OCI-LY1 (cell line): ENCODE data around the gene ZNF366.

ENCODE experiments used
- EZH2 ChIP-seq: fragments of 200-600 bp; sonication (generic), shearing (Covaris generic); IDR thresholded peaks from 2 replicates; pipeline ENCODE4 v1.8.0; 2017; ENCODE audit warnings: borderline replicate concordance, mixed run types, mild to moderate bottlenecking, antibody characterized with exemption, low read length, moderate library complexity, mixed read lengths
- TF ChIP-seq, protein P1 (sequence below): fragments of 200-600 bp; sonication (generic), shearing (Covaris generic); IDR thresholded peaks from 2 replicates; pipeline ENCODE4 v1.5.1; 2017; ENCODE audit warnings: mild to moderate bottlenecking, antibody characterized with exemption, low read length, moderate library complexity, mixed read lengths

DNA sequence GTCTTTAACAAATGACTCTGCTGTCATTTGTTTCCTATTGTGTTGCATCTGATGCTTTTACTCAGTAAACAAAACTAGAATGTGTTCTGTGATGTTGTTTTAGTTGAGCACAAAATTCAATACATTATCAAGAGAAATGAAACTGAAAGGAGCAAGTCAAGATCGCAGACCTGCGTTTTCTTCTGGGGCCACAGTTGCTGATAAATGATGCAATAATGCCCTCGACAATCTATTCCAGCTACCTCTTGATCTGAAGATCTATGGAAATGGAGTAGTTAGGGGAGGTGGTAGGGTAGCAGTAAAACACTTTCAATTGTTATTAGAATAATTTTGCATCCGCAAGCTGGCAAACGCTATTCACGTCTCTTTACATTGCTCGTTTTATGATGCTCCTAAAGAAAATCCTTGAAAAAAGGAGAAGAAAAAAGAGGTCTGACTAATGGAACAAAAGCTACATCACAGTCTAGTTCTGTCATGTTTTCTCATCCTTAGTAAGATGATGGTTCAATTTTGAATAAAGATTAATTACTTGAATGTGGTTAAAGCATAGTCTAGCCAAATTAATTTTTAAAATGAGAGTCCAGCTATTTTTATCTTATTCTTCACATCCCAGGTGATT, 1.6 kb downstream of the ZNF366 start:
- TF ChIP-seq, protein P1, sequence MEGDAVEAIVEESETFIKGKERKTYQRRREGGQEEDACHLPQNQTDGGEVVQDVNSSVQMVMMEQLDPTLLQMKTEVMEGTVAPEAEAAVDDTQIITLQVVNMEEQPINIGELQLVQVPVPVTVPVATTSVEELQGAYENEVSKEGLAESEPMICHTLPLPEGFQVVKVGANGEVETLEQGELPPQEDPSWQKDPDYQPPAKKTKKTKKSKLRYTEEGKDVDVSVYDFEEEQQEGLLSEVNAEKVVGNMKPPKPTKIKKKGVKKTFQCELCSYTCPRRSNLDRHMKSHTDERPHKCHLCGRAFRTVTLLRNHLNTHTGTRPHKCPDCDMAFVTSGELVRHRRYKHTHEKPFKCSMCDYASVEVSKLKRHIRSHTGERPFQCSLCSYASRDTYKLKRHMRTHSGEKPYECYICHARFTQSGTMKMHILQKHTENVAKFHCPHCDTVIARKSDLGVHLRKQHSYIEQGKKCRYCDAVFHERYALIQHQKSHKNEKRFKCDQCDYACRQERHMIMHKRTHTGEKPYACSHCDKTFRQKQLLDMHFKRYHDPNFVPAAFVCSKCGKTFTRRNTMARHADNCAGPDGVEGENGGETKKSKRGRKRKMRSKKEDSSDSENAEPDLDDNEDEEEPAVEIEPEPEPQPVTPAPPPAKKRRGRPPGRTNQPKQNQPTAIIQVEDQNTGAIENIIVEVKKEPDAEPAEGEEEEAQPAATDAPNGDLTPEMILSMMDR, result no peak
- no peak for TF ChIP-seq EZH2
